ENCODE data around the gene RORC. TPM values are rescaled to one million over a fixed set of nuclear protein-coding genes. Genes with fewer than 3 reads are reported as not detected.
"Not testable (repeated sequence)": the region's sequence is repeated elsewhere in the genome, so short reads cannot be mapped to it uniquely, and the experiment has no call there.

RORC gene
- total RNA-seq, 2 donors from 2014 or later, result 38.4 to 42.5 TPM

DNA sequence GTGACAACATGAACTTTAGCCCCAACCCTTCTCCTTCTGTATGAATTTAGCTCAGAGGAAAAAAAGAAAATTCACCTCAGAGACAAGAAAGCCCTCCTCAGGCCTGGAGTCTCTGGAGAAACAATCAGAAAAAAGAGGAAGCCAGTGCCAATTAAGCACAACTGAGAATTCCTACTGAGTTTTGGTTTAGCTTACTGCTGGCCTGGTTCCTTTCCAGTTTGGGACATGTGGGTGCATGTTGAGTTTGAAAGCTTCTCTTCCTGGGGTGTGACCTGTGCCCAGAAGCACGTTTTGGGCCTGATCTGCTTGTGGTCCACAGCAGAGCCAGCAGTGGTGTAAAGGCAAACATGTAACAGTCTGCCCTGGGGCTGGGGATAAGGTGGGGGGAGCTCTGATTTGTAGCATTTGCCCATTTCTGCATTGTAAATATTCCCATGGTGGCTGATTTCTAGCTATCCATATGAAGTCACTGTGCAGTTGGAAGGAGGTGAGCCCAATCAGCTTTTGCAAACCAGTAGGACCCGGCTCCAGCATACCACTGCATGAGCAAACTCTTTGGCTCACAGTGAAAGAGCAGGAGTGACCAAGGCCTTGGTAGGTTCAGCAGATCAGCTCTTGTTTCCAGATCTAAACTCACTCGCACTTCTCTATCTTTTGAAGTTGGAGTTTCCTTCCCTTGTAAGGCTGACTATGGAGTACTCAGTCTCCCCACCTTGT is 26.6 kb upstream of the RORC start:
- H3K9me3 ChIP-seq (ENCODE audit: control insufficient read depth, low read length, poor library complexity, severe bottlenecking), result no peaks in the 10 kb centered on the region
- no peaks in the 10 kb centered on the region for H3K36me3 Mint-ChIP-seq (ENCODE audit: low read depth)
- no peak overlapping the region for H3K27ac Mint-ChIP-seq
- no peaks in the 10 kb centered on the region for H3K27me3 Mint-ChIP-seq
- DNase-seq (no peak), ATAC-seq (no peak)
- no peak overlapping the region for H3K4me3 Mint-ChIP-seq
- H3K4me1 Mint-ChIP-seq, result peaks cover 7% of the 10 kb centered on the region

- no peaks in the 10 kb centered on the region for H3K27me3 Mint-ChIP-seq
- H3K36me3 Mint-ChIP-seq (ENCODE audit: low read depth), result peaks cover 4% of the 10 kb centered on the region
- H3K4me3 Mint-ChIP-seq, result no peak overlapping the region
- DNase-seq (no peak), ATAC-seq (no peak)
- no peak overlapping the region for H3K27ac Mint-ChIP-seq
- H3K9me3 ChIP-seq (ENCODE audit: control insufficient read depth, low read length, poor library complexity, severe bottlenecking), result no peaks in the 10 kb centered on the region
- peaks cover 10% of the 10 kb centered on the region for H3K4me1 Mint-ChIP-seq
Measured at GRCh38 chr1:151855933-151856332, 24.3 kb upstream of the RORC start.

DNA sequence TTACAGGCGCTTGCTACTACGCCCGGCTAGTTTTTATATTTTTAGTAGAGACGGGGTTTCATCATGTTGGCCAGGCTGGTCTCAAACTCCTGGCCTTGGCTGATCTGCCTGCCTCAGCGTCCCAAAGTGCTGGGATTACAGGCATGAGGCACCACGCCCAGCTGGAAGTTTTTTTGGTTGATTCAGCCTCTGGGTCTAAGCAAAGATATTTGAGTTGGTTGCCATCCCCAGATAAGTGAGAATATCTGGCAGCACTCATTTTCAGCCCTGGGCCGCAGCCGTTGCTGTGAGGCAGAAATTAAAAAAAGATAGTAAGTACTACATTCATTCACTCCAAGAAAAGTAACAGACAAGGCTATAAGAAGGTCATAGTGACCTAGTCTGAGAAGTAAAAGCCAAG is 23.9 kb upstream of the RORC start:
- not testable (repeated sequence) for H3K36me3 Mint-ChIP-seq (ENCODE audit: low read depth); H3K27ac Mint-ChIP-seq; H3K27me3 Mint-ChIP-seq; ATAC-seq; H3K4me3 Mint-ChIP-seq; DNase-seq; H3K9me3 ChIP-seq (ENCODE audit: control insufficient read depth, low read length, poor library complexity, severe bottlenecking)
- H3K4me1 Mint-ChIP-seq, result peaks cover 11% of the 10 kb centered on the region

GRCh38 chr1:151854658-151855057 is 23.1 kb upstream of the RORC start:
- DNase-seq (no peak), ATAC-seq (no peak)
- Mint-ChIP-seq H3K4me3 (no peak overlapping the region), H3K36me3 (ENCODE audit: low read depth) (peaks cover 4% of the 10 kb centered on the region), H3K4me1 (peaks cover 11% of the 10 kb centered on the region), H3K27me3 (no peaks in the 10 kb centered on the region), H3K27ac (no peak overlapping the region)
- H3K9me3 ChIP-seq (ENCODE audit: control insufficient read depth, low read length, poor library complexity, severe bottlenecking), result no peaks in the 10 kb centered on the region

DNA sequence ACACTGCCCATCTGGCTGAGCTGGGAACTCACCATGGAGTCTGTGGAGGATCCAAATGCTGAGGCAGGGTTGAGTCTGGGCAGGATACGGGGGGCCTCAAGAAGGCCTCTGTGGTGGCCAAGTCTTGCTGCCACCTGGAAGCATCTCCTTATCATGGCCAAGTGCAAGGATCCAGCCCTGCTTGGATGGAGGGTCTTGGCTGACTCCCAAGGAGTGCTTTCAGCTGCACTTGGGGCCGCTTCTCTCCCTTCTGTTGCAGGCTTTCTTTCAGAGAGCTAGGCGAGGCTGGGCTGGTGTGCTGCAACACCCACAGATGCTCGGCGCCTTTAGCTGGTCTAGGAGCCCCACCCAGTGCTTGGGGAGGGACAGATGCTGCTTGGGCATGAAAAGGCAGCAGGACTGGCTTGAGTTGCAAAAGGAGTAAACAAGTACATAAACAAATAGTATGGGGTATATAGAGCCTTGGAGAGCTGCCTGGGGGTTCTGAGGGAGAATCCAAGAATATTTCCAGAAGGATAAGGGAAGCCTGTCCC is 21.9 kb upstream of the RORC start, which contains the start of gene THEM5:
THEM5 (minus strand) TSS at position 302 of the 533 bp plus-strand sequence; CDS start at position 155, 147 bp downstream.
- Mint-ChIP-seq H3K4me1 (peaks cover 16% of the 10 kb centered on the region), H3K36me3 (ENCODE audit: low read depth) (peaks cover 4% of the 10 kb centered on the region), H3K27ac (peak within 1 kb of the TSS; percentile 27), H3K27me3 (no peaks in the 10 kb centered on the region), H3K4me3 (no peak within 1 kb of the TSS)
- no peaks in the 10 kb centered on the region for H3K9me3 ChIP-seq (ENCODE audit: control insufficient read depth, low read length, poor library complexity, severe bottlenecking)
- DNase-seq, result no peak
- no peak for ATAC-seq

DNA sequence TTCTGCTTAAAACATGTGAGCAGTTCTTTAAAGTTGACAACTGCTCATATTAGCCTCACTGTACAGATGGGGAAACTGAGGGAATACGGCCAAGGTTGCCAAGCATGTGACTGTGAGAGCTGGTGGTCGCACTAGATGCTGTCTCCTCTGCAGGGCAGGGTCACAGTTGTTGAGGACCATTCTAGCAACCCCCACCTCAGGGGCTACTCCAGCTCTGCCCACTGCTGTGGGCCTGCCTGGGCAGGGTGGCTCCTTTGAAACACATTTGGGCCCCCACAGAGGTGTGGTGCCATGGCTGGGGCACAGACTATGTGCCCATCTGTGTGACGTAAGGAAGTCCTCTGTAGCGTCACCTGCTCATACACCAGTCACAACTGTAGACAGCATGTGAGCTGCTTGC is 21.1 kb upstream of the RORC start:
- no peak overlapping the region for H3K27ac Mint-ChIP-seq
- DNase-seq, result no peak

GRCh38 chr1:151851886-151852285 is 20.3 kb upstream of the RORC start:
- peak overlapping the region; percentile 83 for H3K27ac Mint-ChIP-seq
- peaks cover 11% of the 10 kb centered on the region for H3K4me1 Mint-ChIP-seq

More for the DNA sequence above, 21.1 kb upstream of the RORC start:
- no peak overlapping the region for H3K4me3 Mint-ChIP-seq
- no peaks in the 10 kb centered on the region for H3K27me3 Mint-ChIP-seq
- H3K9me3 ChIP-seq (ENCODE audit: control insufficient read depth, low read length, poor library complexity, severe bottlenecking), result no peaks in the 10 kb centered on the region
- H3K36me3 Mint-ChIP-seq (ENCODE audit: low read depth), result peaks cover 4% of the 10 kb centered on the region
- peaks cover 14% of the 10 kb centered on the region for H3K4me1 Mint-ChIP-seq
- ATAC-seq, result no peak

DNA sequence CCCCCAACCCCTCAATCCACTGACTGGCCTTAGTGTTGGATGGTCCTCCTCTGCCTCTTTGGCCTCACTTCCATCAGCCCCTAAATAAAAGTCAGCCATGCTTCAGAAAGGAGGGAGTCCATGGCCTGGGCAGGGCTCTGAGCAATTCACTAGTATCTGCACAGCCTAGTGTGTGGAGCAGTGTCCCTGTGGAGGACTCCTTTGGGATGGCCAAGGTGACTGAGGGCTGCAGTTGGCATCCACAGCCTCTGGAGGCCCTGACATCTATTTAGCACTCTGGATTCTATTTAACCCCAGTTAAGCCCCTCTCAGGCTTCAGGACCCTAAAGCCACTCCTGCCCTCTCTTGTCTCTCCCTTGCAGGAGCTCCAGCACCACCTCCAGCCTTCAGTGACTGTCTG is 18.3 kb upstream of the RORC start:
- H3K9me3 ChIP-seq (ENCODE audit: control insufficient read depth, low read length, poor library complexity, severe bottlenecking), result no peaks in the 10 kb centered on the region
- H3K36me3 Mint-ChIP-seq (ENCODE audit: low read depth), result peaks cover 12% of the 10 kb centered on the region
- peaks cover 25% of the 10 kb centered on the region for H3K4me1 Mint-ChIP-seq
- ATAC-seq, result no peak
- no peak for DNase-seq
- no peak overlapping the region for H3K4me3 Mint-ChIP-seq
- peak overlapping the region; percentile 72 for H3K27ac Mint-ChIP-seq
- H3K27me3 Mint-ChIP-seq, result no peaks in the 10 kb centered on the region

More at GRCh38 chr1:151851886-151852285, 20.3 kb upstream of the RORC start:
- no peak for ATAC-seq
- H3K36me3 Mint-ChIP-seq (ENCODE audit: low read depth), result peaks cover 4% of the 10 kb centered on the region
- H3K9me3 ChIP-seq (ENCODE audit: control insufficient read depth, low read length, poor library complexity, severe bottlenecking), result no peaks in the 10 kb centered on the region
- no peak for DNase-seq
- H3K4me3 Mint-ChIP-seq, result no peak overlapping the region
- H3K27me3 Mint-ChIP-seq, result no peaks in the 10 kb centered on the region

DNA sequence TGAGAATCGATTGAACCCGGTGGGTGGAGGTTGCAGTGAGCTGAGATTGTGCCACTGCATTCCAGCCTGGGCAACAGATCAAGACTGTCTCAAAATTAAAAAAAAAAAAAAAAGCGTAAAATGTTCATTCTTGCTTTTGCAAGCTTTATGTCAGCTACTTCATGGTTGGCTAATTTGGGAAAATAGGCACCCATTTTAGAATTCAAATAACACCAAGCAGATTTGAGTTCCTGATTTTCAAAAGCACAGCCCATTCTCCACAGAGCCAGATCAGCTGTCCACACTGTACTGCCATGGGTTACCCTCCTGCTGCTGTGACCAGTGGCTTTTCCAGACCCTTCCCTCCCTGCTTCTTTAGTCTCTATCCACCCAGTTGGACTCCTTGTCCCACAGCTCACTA is 17.5 kb upstream of the RORC start:
- H3K9me3 ChIP-seq (ENCODE audit: control insufficient read depth, low read length, poor library complexity, severe bottlenecking), result no peaks in the 10 kb centered on the region
- DNase-seq (no peak), ATAC-seq (no peak)
- Mint-ChIP-seq H3K4me1 (peaks cover 31% of the 10 kb centered on the region), H3K27me3 (no peaks in the 10 kb centered on the region), H3K27ac (peak overlapping the region; percentile 72), H3K36me3 (ENCODE audit: low read depth) (peaks cover 14% of the 10 kb centered on the region), H3K4me3 (no peak overlapping the region)

DNA sequence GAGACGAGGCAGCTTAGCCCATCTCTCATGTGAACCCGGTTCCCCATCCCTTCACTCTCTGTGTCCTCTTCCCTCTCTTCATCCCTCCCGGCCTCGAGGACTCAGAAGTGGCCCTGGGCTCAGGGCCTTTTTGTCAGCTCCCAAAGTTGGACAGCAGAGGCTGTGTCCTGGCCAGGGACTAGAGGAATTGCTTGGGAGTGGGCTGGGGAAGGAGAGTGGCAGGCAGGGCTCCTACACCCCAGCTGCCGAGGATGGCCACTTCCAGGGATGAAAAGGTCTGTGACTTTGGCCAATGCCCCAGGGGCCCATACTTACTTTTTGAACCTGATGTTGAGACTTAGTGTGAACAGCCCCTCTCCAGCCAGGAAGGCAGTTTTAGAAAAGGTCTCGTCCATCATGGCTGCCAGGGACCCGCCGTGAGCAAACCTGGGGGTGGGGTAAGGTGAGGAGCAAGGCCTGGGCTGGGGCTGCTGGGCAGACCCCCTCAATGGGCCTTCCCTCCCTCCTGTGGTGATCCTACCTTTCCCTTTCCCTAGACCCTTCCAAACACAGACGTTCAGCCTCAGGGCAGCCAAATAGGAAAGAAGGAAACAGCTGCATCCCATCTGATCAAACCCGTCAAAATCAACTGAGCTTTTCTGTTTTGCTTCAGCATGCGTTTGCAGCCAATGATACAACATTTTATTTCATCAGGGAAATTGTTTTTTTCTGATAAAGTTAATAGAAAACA is 16.4 kb upstream of the RORC start:
- H3K4me3 Mint-ChIP-seq, result no peak overlapping the region
- no peaks in the 10 kb centered on the region for H3K9me3 ChIP-seq (ENCODE audit: control insufficient read depth, low read length, poor library complexity, severe bottlenecking)
- H3K36me3 Mint-ChIP-seq (ENCODE audit: low read depth), result peaks cover 14% of the 10 kb centered on the region
- H3K4me1 Mint-ChIP-seq, result peaks cover 34% of the 10 kb centered on the region
- ATAC-seq (no peak), DNase-seq (no peak)
- H3K27ac Mint-ChIP-seq, result peak overlapping the region; percentile 43
- no peaks in the 10 kb centered on the region for H3K27me3 Mint-ChIP-seq

- Mint-ChIP-seq H3K27ac (peak overlapping the region; percentile 93), H3K36me3 (ENCODE audit: low read depth) (peaks cover 13% of the 10 kb centered on the region), H3K4me1 (peaks cover 34% of the 10 kb centered on the region), H3K4me3 (peak overlapping the region; percentile 33), H3K27me3 (no peaks in the 10 kb centered on the region)
- ATAC-seq (peak; percentile 32), DNase-seq (no peak)
- H3K9me3 ChIP-seq (ENCODE audit: control insufficient read depth, low read length, poor library complexity, severe bottlenecking), result no peaks in the 10 kb centered on the region
Measured at GRCh38 chr1:151846686-151847237, 15.2 kb upstream of the RORC start.

- H3K4me3 Mint-ChIP-seq, result peak overlapping the region; percentile 33
- peak overlapping the region; percentile 93 for H3K27ac Mint-ChIP-seq
- H3K4me1 Mint-ChIP-seq, result peaks cover 32% of the 10 kb centered on the region
- H3K27me3 Mint-ChIP-seq, result no peaks in the 10 kb centered on the region
- no peak for DNase-seq
- H3K9me3 ChIP-seq (ENCODE audit: control insufficient read depth, low read length, poor library complexity, severe bottlenecking), result no peaks in the 10 kb centered on the region
- H3K36me3 Mint-ChIP-seq (ENCODE audit: low read depth), result peaks cover 10% of the 10 kb centered on the region
- peak; percentile 61 for ATAC-seq
Measured at GRCh38 chr1:151846062-151846568, 14.5 kb upstream of the RORC start.

- Mint-ChIP-seq H3K4me1 (peaks cover 41% of the 10 kb centered on the region), H3K4me3 (no peak overlapping the region), H3K27me3 (no peaks in the 10 kb centered on the region), H3K27ac (peak overlapping the region; percentile 21), H3K36me3 (ENCODE audit: low read depth) (peaks cover 10% of the 10 kb centered on the region)
- no peaks in the 10 kb centered on the region for H3K9me3 ChIP-seq (ENCODE audit: control insufficient read depth, low read length, poor library complexity, severe bottlenecking)
- ATAC-seq (no peak), DNase-seq (no peak)
Measured at GRCh38 chr1:151843398-151843797, 11.8 kb upstream of the RORC start.

All from T-helper 17 cell (primary cell).